GM12878 (cell line): Measurements from ENCODE around the gene POLR1G. TPM values are rescaled to one million over a fixed set of nuclear protein-coding genes. Genes with fewer than 3 reads are reported as not detected.

Experiments
- ATAC-seq: fragments of 200-7000 bp; cut with Tn5 transposase; 3 replicates; pipeline ENCODE4 v1.9.1; 2020; ENCODE audit warnings: mild to moderate bottlenecking, moderate library complexity
- BruUV-seq: library from RNA; stranded (reverse); fragments of 400-500 nt; replicated peaks from 2 replicates; lab custom pipeline; 2021; lab: Mats Ljungman, UMichigan
- CTCF ChIA-PET: fragments of 300-600 bp; sonication (Branson Sonifier 250); formaldehyde crosslinking; extraction: SDS; loops from one replicate; lab custom pipeline; 2021; ENCODE audit warnings: inconsistent platforms; lab: Yijun Ruan, JAX
- POLR2A ChIA-PET: fragments of 350-600 bp; formaldehyde crosslinking; extraction: SDS; loops from one replicate; lab custom pipeline; 2021; ENCODE audit warnings: inconsistent platforms; lab: Charles Lee
- RAD21 ChIA-PET: fragments of 300-600 bp; sonication (Branson Sonifier 250); formaldehyde crosslinking; loops from one replicate; lab custom pipeline; 2023; ENCODE audit warnings: antibody characterized with exemption; ENCODE audit not compliant: unreplicated experiment; lab: Charles Lee
- SMC1A ChIA-PET: fragments of 300-600 bp; sonication (Branson Sonifier 250); formaldehyde crosslinking; loops from one replicate; lab custom pipeline; 2023; ENCODE audit not compliant: unreplicated experiment, uncharacterized antibody; lab: Charles Lee
- DNase-seq: peaks from one replicate; pipeline ENCODE4 v3.0.0-alpha.2; 2011; ENCODE audit warnings: low read depth, low spot score
- FAIRE-seq: peaks from 3 replicates; lab custom pipeline; 2011; peaks lifted over from hg19 to GRCh38; lab: Jason Lieb, UNC
- H2AFZ ChIP-seq: 2 replicates; pipeline ENCODE4 v1.6.0; 2011; ENCODE audit warnings: low read depth, low read length, control low read depth; ENCODE audit not compliant: control insufficient read depth
- H3K27ac ChIP-seq: 2 replicates; pipeline ENCODE4 v1.5.1; 2011; ENCODE audit warnings: control low read depth; ENCODE audit not compliant: control insufficient read depth, insufficient read depth
- H3K27me3 ChIP-seq, 2 experiments: replicated peaks in 1 of 2; 2 replicates each; pipeline versions ENCODE4 v1.6.0 to v1.6.1; 2011; ENCODE audit warnings: low read length in 1 of 2; ENCODE audit not compliant: control insufficient read depth in 2 of 2, insufficient read depth in 2 of 2
- H3K36me3 ChIP-seq, 2 experiments: 2 replicates each; pipeline ENCODE4 v1.5.1; 2011; ENCODE audit warnings: low read length in 1 of 2; ENCODE audit not compliant: control insufficient read depth in 2 of 2, insufficient read depth in 2 of 2
- H3K4me1 ChIP-seq: 2 replicates; pipeline ENCODE4 v1.6.1; 2011; ENCODE audit warnings: mild to moderate bottlenecking, low read length, moderate library complexity, mixed read lengths; ENCODE audit not compliant: control insufficient read depth, insufficient read depth
- H3K4me2 ChIP-seq: 2 replicates; pipeline ENCODE4 v1.6.0; 2011; ENCODE audit warnings: control low read depth; ENCODE audit not compliant: control insufficient read depth, insufficient read depth
- H3K4me3 ChIP-seq: fragments of 200-600 bp; sonication (generic); 2 replicates; pipeline ENCODE4 v1.5.1; 2016
- H3K79me2 ChIP-seq: 2 replicates; pipeline ENCODE4 v1.6.0; 2011; ENCODE audit warnings: low read length; ENCODE audit not compliant: control insufficient read depth, insufficient read depth
- H3K9ac ChIP-seq: 2 replicates; pipeline ENCODE4 v1.8.0; 2011; ENCODE audit warnings: low read length, control low read depth, mixed read lengths; ENCODE audit not compliant: control insufficient read depth, insufficient read depth
- H3K9me3 ChIP-seq: replicated peaks from 3 replicates; pipeline ENCODE4 v1.5.1; 2011; ENCODE audit warnings: mild to moderate bottlenecking, low read length; ENCODE audit not compliant: control insufficient read depth, insufficient read depth
- H4K20me1 ChIP-seq: 2 replicates; pipeline ENCODE4 v1.6.0; 2011; ENCODE audit not compliant: control insufficient read depth, insufficient read depth
- HCFC1 ChIP-seq: fragments of 150-350 bp; IDR thresholded peaks from 2 replicates; pipeline ENCODE4 v1.6.1; 2014; ENCODE audit warnings: low read length
- IKZF1 ChIP-seq: fragments of 450-650 bp; conservative IDR thresholded peaks from 2 replicates; pipeline ENCODE4 v1.6.1; 2017; ENCODE audit warnings: antibody characterized with exemption, mild to moderate bottlenecking
- REST ChIP-seq: IDR thresholded peaks from 2 replicates; pipeline ENCODE4 v1.6.1; 2012; ENCODE audit warnings: mild to moderate bottlenecking, low read depth, low read length
- SIX5 ChIP-seq: IDR thresholded peaks from 2 replicates; pipeline ENCODE4 v1.6.1; 2011; ENCODE audit warnings: mild to moderate bottlenecking, low read depth, low read length, moderate library complexity; ENCODE audit not compliant: severe bottlenecking
- USF2 ChIP-seq: IDR thresholded peaks from 2 replicates; pipeline ENCODE4 v1.6.1; 2011; ENCODE audit warnings: low read depth, low read length, improper control_type of control experiment, borderline replicate concordance
- YY1 ChIP-seq: IDR thresholded peaks from 2 replicates; pipeline ENCODE4 v1.6.1; 2011; ENCODE audit warnings: low read depth, mild to moderate bottlenecking, low read length
- ZNF687 ChIP-seq: fragments of 450-650 bp; IDR thresholded peaks from 2 replicates; pipeline ENCODE4 v1.6.1; 2017; ENCODE audit warnings: mild to moderate bottlenecking, moderate library complexity
- WGBS: methylation state at CpG from one replicate; pipeline ENCODE4 v1.1.6; 2016; ENCODE audit warnings: low lambda C conversion rate; ENCODE audit not compliant: insufficient replicate concordance, insufficient coverage; ENCODE audit errors: missing lambda C conversion rate; 5-methylcytosine and 5-hydroxymethylcytosine counted together
- in situ Hi-C: fragments of 300-500 bp; cut with MboI; formaldehyde crosslinking; loops from 9 replicates; pipeline ENCODE4 v1.14.3; 2018; ENCODE audit warnings: mixed read lengths
- intact Hi-C: fragments of 100-400 bp; cut with micrococcal nuclease; formaldehyde crosslinking; loops from one replicate; pipeline ENCODE4 v1.14.2; 2022; ENCODE audit not compliant: unreplicated experiment
- polyA plus RNA-seq, 11 experiments: library from polyadenylated mRNA; depleted of rRNA in 4 of 11; unstranded in 6 of 11; stranded (reverse) in 5 of 11; fragments of >200 nt; fragmentation: Nextera tagmentation in 4 of 11; fragmentation: Illumina TruSeq in 1 of 11; extraction: Ambion mirVana in 4 of 11; extraction: Trizol in 1 of 11; gene quantifications; 1 replicate in 1 of 11; 2 replicates in 10 of 11; pipeline versions ENCODE4 v1.2.1 to v1.2.3, GENCODE V29; 2011 to 2016; ENCODE audit warnings: inconsistent platforms in 2 of 11, missing spikeins in 2 of 11, low read depth in 1 of 11
- total RNA-seq, 4 experiments: library from RNA; depleted of rRNA in 3 of 4; stranded (reverse); fragments of >200 nt in 3 of 4; fragmentation: Illumina TruSeq in 1 of 4; extraction: Trizol in 1 of 4; gene quantifications; 2 replicates each; pipeline versions ENCODE4 v1.2.1 to v1.2.3, GENCODE V29; 2013 to 2021

POLR1G gene
- total and polyA plus RNA-seq, 10 of the 15 experiments (the other 5 are each of a cell fraction or from before 2014, with no cell fraction given) = 2.0 to 30.9 (median 20.5) TPM

- no peak for TF ChIP-seq REST
- TF ChIP-seq USF2 = no peak
- TF ChIP-seq, all 136 proteins: peak for 0
Measured at GRCh38 chr19:45385392-45386221, 20.8 kb upstream of the POLR1G start (continued).

GRCh38 chr19:45391346-45391745 lies 15.1 kb upstream of the POLR1G start:
- 80% methylated on average over 3 of the region's 3 CpGs for WGBS
- Histone ChIP-seq H3K27me3 (no peaks in the 10 kb centered on the region), H3K9ac (0 out of 2 replicates have a peak overlapping the region, but pooled peaks have one; percentile 25), H3K4me2 (peak overlapping the region; percentile 54; the same call in 1 of the 2 replicates), H2AFZ (no peak overlapping the region; the same call in 1 of the 2 replicates), H3K4me1 (no peaks in the 10 kb centered on the region), H3K27ac (no peak overlapping the region), H4K20me1 (no peaks in the 10 kb centered on the region), H3K4me3 (no peak overlapping the region), H3K79me2 (no peaks in the 10 kb centered on the region)
- POLR2A ChIA-PET = no interaction called here
- DNase-seq = no peak
- RAD21 ChIA-PET = no interaction called here
- in situ Hi-C loops (no loop called here), intact Hi-C loops (no loop called here)
- FAIRE-seq = peak; percentile 72
- CTCF ChIA-PET = interaction anchor here (0.7 to 1.2 kb wide), 2 partner anchors 10 to 11 kb away, joined by 3 to 4 read pairs; no protein-coding TSS in a partner anchor
- SMC1A ChIA-PET = interaction anchor here (1.4 kb wide), 1 partner anchor 13 kb away, joined by 4 read pairs; no protein-coding TSS in a partner anchor
- TF ChIP-seq IKZF1 (peak; percentile 30; the same call in 1 of the 2 replicates), HCFC1 (peak; percentile 62), ZNF687 (no peak), YY1 (peak; percentile 52; the same call in 1 of the 2 replicates), SIX5 (peak; percentile 71)
- TF ChIP-seq, all 136 proteins: peak for 4
- Histone ChIP-seq H3K9me3 (no peaks in the 10 kb centered on the region), H3K36me3 (no peaks in the 10 kb centered on the region)
- BruUV-seq = no TSS peak
- ATAC-seq = peak; percentile 97
